Left kidney (tissue), 2 donors: ENCODE results near the gene B3GAT3. TPM values are rescaled to one million over a fixed set of nuclear protein-coding genes. Genes with fewer than 3 reads are reported as not detected.
"Not testable (repeated sequence)": the region's sequence is repeated elsewhere in the genome, so short reads cannot be mapped to it uniquely, and the experiment has no call there.

Source experiments
- DNase-seq: peaks from one replicate; pipeline ENCODE4 v3.0.0-alpha.2; 2013
- polyA plus RNA-seq: library from polyadenylated mRNA; unstranded; fragments of 120-200 nt; gene quantifications from one replicate; pipeline ENCODE4 v1.2.1, GENCODE V29; 2013; ENCODE audit not compliant: insufficient read length

Gene B3GAT3
- polyA plus RNA-seq, 1 donor: 26.3 TPM

GRCh38 chr11:62580959-62581715 is 40.6 kb downstream of the B3GAT3 start:
- DNase-seq: no peak

GRCh38 chr11:62579252-62579651 is 42.5 kb downstream of the B3GAT3 start:
- no peak for DNase-seq

GRCh38 chr11:62578541-62578940 is 43.2 kb downstream of the B3GAT3 start:
- no peak for DNase-seq

GRCh38 chr11:62577046-62577714 is 44.6 kb downstream of the B3GAT3 start:
- DNase-seq: no peak

- DNase-seq: no peak
Observed at GRCh38 chr11:62575837-62576236, 45.9 kb downstream of the B3GAT3 start.

GRCh38 chr11:62575156-62575555 is 46.6 kb downstream of the B3GAT3 start:
- no peak for DNase-seq

GRCh38 chr11:62574363-62575071 is 47.3 kb downstream of the B3GAT3 start:
- no peak for DNase-seq

- DNase-seq: peak; percentile 99
Observed at GRCh38 chr11:62573592-62574362, 48.0 kb downstream of the B3GAT3 start, which contains the start of gene EEF1G. Gene EEF1G (minus strand): TSS chr11:62573891. CDS start chr11:62573842, 49 bp downstream.

- no peak for DNase-seq
Observed at GRCh38 chr11:62573006-62573591, 48.7 kb downstream of the B3GAT3 start.

GRCh38 chr11:62572431-62572830 is 49.4 kb downstream of the B3GAT3 start:
- no peak for DNase-seq

GRCh38 chr11:62571493-62571892 is 50.3 kb downstream of the B3GAT3 start:
- DNase-seq: not testable (repeated sequence)

GRCh38 chr11:62570903-62571302 is 50.9 kb downstream of the B3GAT3 start:
- not testable (repeated sequence) for DNase-seq

- no peak for DNase-seq
Observed at GRCh38 chr11:62569611-62570010, 52.2 kb downstream of the B3GAT3 start.

- DNase-seq: no peak
Observed at GRCh38 chr11:62567018-62567633, 54.7 kb downstream of the B3GAT3 start.

GRCh38 chr11:62566247-62566646 is 55.5 kb downstream of the B3GAT3 start:
- no peak for DNase-seq

Other genes with a start within 250 kb of the B3GAT3 start
- not detected for gene SCGB1A1, start 203.0 kb downstream of the B3GAT3 start, polyA plus RNA-seq
- 199 TPM for gene AHNAK, start 75.2 kb downstream of the B3GAT3 start, polyA plus RNA-seq
- gene EEF1G, start 48.1 kb downstream of the B3GAT3 start, polyA plus RNA-seq: 2,043 TPM
- gene TUT1, start 30.5 kb downstream of the B3GAT3 start, polyA plus RNA-seq: 24.8 TPM
- gene MTA2, start 20.1 kb downstream of the B3GAT3 start, polyA plus RNA-seq: 108 TPM
- 36.4 TPM for gene EML3, start 9.2 kb downstream of the B3GAT3 start, polyA plus RNA-seq
- 3.5 TPM for gene ROM1, start 8.7 kb downstream of the B3GAT3 start, polyA plus RNA-seq
- gene GANAB, start 24.6 kb upstream of the B3GAT3 start, polyA plus RNA-seq: 395 TPM
- gene INTS5, start 31.3 kb upstream of the B3GAT3 start, polyA plus RNA-seq: 17.8 TPM
- 59.0 TPM for gene C11orf98, start 43.2 kb upstream of the B3GAT3 start, polyA plus RNA-seq
- gene CSKMT, start 43.3 kb upstream of the B3GAT3 start, polyA plus RNA-seq: 5.9 TPM
- 7.5 TPM for gene UQCC3, start 49.7 kb upstream of the B3GAT3 start, polyA plus RNA-seq
- gene LBHD1, start 50.3 kb upstream of the B3GAT3 start, polyA plus RNA-seq: 9.0 TPM
- gene UBXN1, start 57.1 kb upstream of the B3GAT3 start, polyA plus RNA-seq: 140 TPM
- gene LRRN4CL, start 67.5 kb upstream of the B3GAT3 start, polyA plus RNA-seq: 0.78 TPM
- 68.3 TPM for gene BSCL2, start 85.4 kb upstream of the B3GAT3 start, polyA plus RNA-seq
- 2.5 TPM for gene GNG3, start 85.7 kb upstream of the B3GAT3 start, polyA plus RNA-seq
- gene HNRNPUL2, start 105.5 kb upstream of the B3GAT3 start, polyA plus RNA-seq: 101 TPM
- gene TTC9C, start 106.5 kb upstream of the B3GAT3 start, polyA plus RNA-seq: 43.1 TPM
- 8.1 TPM for gene ZBTB3, start 132.2 kb upstream of the B3GAT3 start, polyA plus RNA-seq
- 145 TPM for gene POLR2G, start 139.6 kb upstream of the B3GAT3 start, polyA plus RNA-seq
- 39.8 TPM for gene TAF6L, start 149.4 kb upstream of the B3GAT3 start, polyA plus RNA-seq
- gene TMEM179B, start 165.4 kb upstream of the B3GAT3 start, polyA plus RNA-seq: 66.4 TPM
- gene TMEM223, start 170.0 kb upstream of the B3GAT3 start, polyA plus RNA-seq: 25.0 TPM
- gene NXF1, start 183.5 kb upstream of the B3GAT3 start, polyA plus RNA-seq: 136 TPM
- gene STX5, start 210.1 kb upstream of the B3GAT3 start, polyA plus RNA-seq: 51.3 TPM
- gene TEX54, start 210.9 kb upstream of the B3GAT3 start, polyA plus RNA-seq: not detected
- gene WDR74, start 217.6 kb upstream of the B3GAT3 start, polyA plus RNA-seq: 42.1 TPM